Measurements from ENCODE around the gene NEURL1. TPM values are rescaled to one million over a fixed set of nuclear protein-coding genes. Genes with fewer than 3 reads are reported as not detected.

Gene NEURL1
- total and polyA plus RNA-seq, 9 donors: 0.28 to 5.6 (median 3.1) TPM

GRCh38 chr10:103512591-103513379, 19.3 kb downstream of the NEURL1 start:
- intact Hi-C loops (cut with DNase I): no loop called here
- no peaks in the 10 kb centered on the region for H3K36me3 ChIP-seq
- DNase-seq: no peak
- no peaks in the 10 kb centered on the region for H3K27me3 ChIP-seq
- 59 to 75% (median 61%) methylated on average over 13 of the region's 13 CpGs for WGBS, 3 donors
- H3K4me1 ChIP-seq (ENCODE audit: insufficient read depth): peaks cover 10% of the 10 kb centered on the region
- TF ChIP-seq EP300 (IDR thresholded peaks at IDR 0.05) (no peak), POLR2A (IDR thresholded peaks at IDR 0.05) (no peak)
- TF ChIP-seq, protein P1, sequence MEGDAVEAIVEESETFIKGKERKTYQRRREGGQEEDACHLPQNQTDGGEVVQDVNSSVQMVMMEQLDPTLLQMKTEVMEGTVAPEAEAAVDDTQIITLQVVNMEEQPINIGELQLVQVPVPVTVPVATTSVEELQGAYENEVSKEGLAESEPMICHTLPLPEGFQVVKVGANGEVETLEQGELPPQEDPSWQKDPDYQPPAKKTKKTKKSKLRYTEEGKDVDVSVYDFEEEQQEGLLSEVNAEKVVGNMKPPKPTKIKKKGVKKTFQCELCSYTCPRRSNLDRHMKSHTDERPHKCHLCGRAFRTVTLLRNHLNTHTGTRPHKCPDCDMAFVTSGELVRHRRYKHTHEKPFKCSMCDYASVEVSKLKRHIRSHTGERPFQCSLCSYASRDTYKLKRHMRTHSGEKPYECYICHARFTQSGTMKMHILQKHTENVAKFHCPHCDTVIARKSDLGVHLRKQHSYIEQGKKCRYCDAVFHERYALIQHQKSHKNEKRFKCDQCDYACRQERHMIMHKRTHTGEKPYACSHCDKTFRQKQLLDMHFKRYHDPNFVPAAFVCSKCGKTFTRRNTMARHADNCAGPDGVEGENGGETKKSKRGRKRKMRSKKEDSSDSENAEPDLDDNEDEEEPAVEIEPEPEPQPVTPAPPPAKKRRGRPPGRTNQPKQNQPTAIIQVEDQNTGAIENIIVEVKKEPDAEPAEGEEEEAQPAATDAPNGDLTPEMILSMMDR (IDR thresholded peaks at IDR 0.05): no peak
- no peak overlapping the region for H3K27ac ChIP-seq
- no peaks in the 10 kb centered on the region for H3K9me3 ChIP-seq
- H3K4me3 ChIP-seq: no peak overlapping the region

DNA sequence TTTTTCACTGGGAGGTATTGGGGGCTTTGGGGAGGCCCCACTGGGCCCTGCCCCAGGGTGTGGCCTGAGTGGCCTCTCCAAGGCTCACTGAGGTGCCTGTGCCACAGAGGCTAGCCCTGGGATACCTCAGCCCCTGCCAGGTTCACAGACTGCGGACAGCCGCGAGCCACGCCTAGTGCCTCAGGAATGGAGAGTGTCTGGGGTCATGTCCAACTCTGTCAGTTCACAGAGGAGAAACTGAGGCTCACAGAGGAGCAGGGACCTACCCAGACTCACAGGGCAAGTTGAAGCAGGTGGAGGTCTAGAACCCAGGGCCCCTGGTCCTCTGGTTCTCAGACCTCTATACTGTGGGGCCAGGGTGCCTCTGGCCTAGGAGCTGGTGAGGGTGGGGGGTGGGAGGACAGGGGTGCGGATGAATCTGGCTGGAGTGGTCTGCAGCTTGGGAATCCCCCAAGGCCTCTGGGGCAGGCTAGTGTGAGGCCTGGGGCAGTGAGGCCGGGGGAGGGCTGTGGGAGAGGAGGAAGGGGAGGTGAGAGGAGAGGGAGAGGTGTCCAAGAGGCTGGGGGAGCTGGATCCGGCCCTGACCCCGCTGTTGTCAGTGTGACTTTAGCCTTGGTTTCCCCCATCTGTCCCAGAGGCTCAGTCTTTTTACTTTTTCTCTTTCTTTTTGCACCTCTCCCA, 20.0 kb downstream of the NEURL1 start:
- H3K36me3 ChIP-seq: no peaks in the 10 kb centered on the region
- 71 to 84% (median 82%) methylated on average over 8 of the region's 8 CpGs for WGBS, 3 donors
- DNase-seq: peak in 1 of 5 donors; percentile 43
- peaks cover 10% of the 10 kb centered on the region for H3K4me1 ChIP-seq (ENCODE audit: insufficient read depth)
- H3K9me3 ChIP-seq: no peaks in the 10 kb centered on the region
- intact Hi-C loops (cut with DNase I): no loop called here
- TF ChIP-seq EP300 (IDR thresholded peaks at IDR 0.05) (no peak), POLR2A (IDR thresholded peaks at IDR 0.05) (no peak)
- TF ChIP-seq, protein P1 (IDR thresholded peaks at IDR 0.05): no peak
- H3K4me3 ChIP-seq: no peak overlapping the region
- no peak overlapping the region for H3K27ac ChIP-seq
- no peaks in the 10 kb centered on the region for H3K27me3 ChIP-seq

- WGBS, 3 donors: 93 to 94% (median 93%) methylated on average over 5 of the region's 5 CpGs
- Histone ChIP-seq H3K36me3 (no peaks in the 10 kb centered on the region), H3K4me3 (no peak overlapping the region), H3K9me3 (no peaks in the 10 kb centered on the region), H3K27ac (no peak overlapping the region), H3K27me3 (no peaks in the 10 kb centered on the region), H3K4me1 (ENCODE audit: insufficient read depth) (peaks cover 10% of the 10 kb centered on the region)
- TF ChIP-seq POLR2A (IDR thresholded peaks at IDR 0.05) (no peak), EP300 (IDR thresholded peaks at IDR 0.05) (no peak)
- TF ChIP-seq, protein P1 (IDR thresholded peaks at IDR 0.05): no peak
- peak in 1 of 5 donors; percentile 7 for DNase-seq
- intact Hi-C loops (cut with DNase I): no loop called here
These were observed 20.7 kb downstream of the NEURL1 start for GRCh38 chr10:103514244-103514643.

GRCh38 chr10:103517234-103518085, 24.0 kb downstream of the NEURL1 start:
- Histone ChIP-seq H3K4me3 (no peak overlapping the region), H3K4me1 (ENCODE audit: insufficient read depth) (peaks cover 10% of the 10 kb centered on the region), H3K36me3 (no peaks in the 10 kb centered on the region), H3K27me3 (no peaks in the 10 kb centered on the region), H3K27ac (no peak overlapping the region), H3K9me3 (no peaks in the 10 kb centered on the region)
- TF ChIP-seq EP300 (IDR thresholded peaks at IDR 0.05) (no peak), POLR2A (IDR thresholded peaks at IDR 0.05) (no peak)
- TF ChIP-seq, protein P1 (IDR thresholded peaks at IDR 0.05): no peak
- 98 to 99% (median 99%) methylated on average over 5 of the region's 5 CpGs for WGBS, 3 donors
- DNase-seq: no peak
- intact Hi-C loops (cut with DNase I): no loop called here

Data from ovary (tissue), 9 donors.